Measurements from ENCODE around the gene CRYAA. TPM values are rescaled to one million over a fixed set of nuclear protein-coding genes. Genes with fewer than 3 reads are reported as not detected.

The CRYAA gene
- total RNA-seq, 1 donor from 2014 or later, result not detected

GRCh38 chr21:43201491-43201890 lies 32.7 kb downstream of the CRYAA start:
- H3K4me1 Mint-ChIP-seq, result peaks cover 7% of the 10 kb centered on the region
- peaks cover 9% of the 10 kb centered on the region for H3K4me1 ChIP-seq
- peaks cover 35% of the 10 kb centered on the region for H3K9me3 Mint-ChIP-seq
- H3K9me3 ChIP-seq (ENCODE audit: low read depth), result peaks cover 5% of the 10 kb centered on the region
- no peaks in the 10 kb centered on the region for H3K79me2 ChIP-seq (ENCODE audit: low read depth)
- H3K9ac ChIP-seq, result no peak overlapping the region
- H2AFZ ChIP-seq (replicated peaks), result no peak overlapping the region
- TF ChIP-seq EZH2 (IDR thresholded peaks at IDR 0.05), result no peak
- TF ChIP-seq EZH2phosphoT487 (IDR thresholded peaks at IDR 0.05), result no peak
- no peak for TF ChIP-seq CTCF (IDR thresholded peaks at IDR 0.05)
- DNase-seq (ENCODE audit: low spot score), result no peak
- no peak overlapping the region for H3K27ac Mint-ChIP-seq
- H3K27ac ChIP-seq, result no peak overlapping the region
- no peak overlapping the region for H3K4me3 ChIP-seq
- H3K36me3 Mint-ChIP-seq, result no peaks in the 10 kb centered on the region
- no peak overlapping the region for H3K4me2 ChIP-seq
- no peaks in the 10 kb centered on the region for H3K36me3 ChIP-seq
- peaks cover 10% of the 10 kb centered on the region for H3F3A ChIP-seq (ENCODE audit: low read depth)
- no peak overlapping the region for H3K4me3 Mint-ChIP-seq
- peaks cover 5% of the 10 kb centered on the region for H3K27me3 Mint-ChIP-seq (ENCODE audit: insufficient read depth, low read depth)
- no peaks in the 10 kb centered on the region for H3K27me3 ChIP-seq
- no peaks in the 10 kb centered on the region for H4K20me1 ChIP-seq (ENCODE audit: low read depth)

GRCh38 chr21:43203591-43203990 lies 34.8 kb downstream of the CRYAA start:
- Mint-ChIP-seq H3K27me3 (ENCODE audit: insufficient read depth, low read depth) (peaks cover 6% of the 10 kb centered on the region), H3K36me3 (no peaks in the 10 kb centered on the region), H3K4me1 (no peaks in the 10 kb centered on the region), H3K4me3 (no peak overlapping the region), H3K27ac (no peak overlapping the region), H3K9me3 (peaks cover 25% of the 10 kb centered on the region)
- Histone ChIP-seq H3F3A (ENCODE audit: low read depth) (no peaks in the 10 kb centered on the region), H3K4me2 (no peak overlapping the region), H3K36me3 (no peaks in the 10 kb centered on the region), H3K9ac (no peak overlapping the region), H3K27ac (no peak overlapping the region), H4K20me1 (ENCODE audit: low read depth) (no peaks in the 10 kb centered on the region), H2AFZ (replicated peaks) (no peak overlapping the region), H3K4me3 (no peak overlapping the region), H3K4me1 (no peaks in the 10 kb centered on the region), H3K27me3 (no peaks in the 10 kb centered on the region), H3K9me3 (ENCODE audit: low read depth) (peaks cover 5% of the 10 kb centered on the region), H3K79me2 (ENCODE audit: low read depth) (no peaks in the 10 kb centered on the region)
- TF ChIP-seq EZH2 (IDR thresholded peaks at IDR 0.05) (no peak), EZH2phosphoT487 (IDR thresholded peaks at IDR 0.05) (no peak), CTCF (IDR thresholded peaks at IDR 0.05) (no peak)
- no peak for DNase-seq (ENCODE audit: low spot score)

GRCh38 chr21:43204638-43205037 lies 35.8 kb downstream of the CRYAA start:
- no peak for DNase-seq (ENCODE audit: low spot score)
- H3K27me3 ChIP-seq, result no peaks in the 10 kb centered on the region
- TF ChIP-seq EZH2 (IDR thresholded peaks at IDR 0.05) (no peak), EZH2phosphoT487 (IDR thresholded peaks at IDR 0.05) (no peak), CTCF (IDR thresholded peaks at IDR 0.05) (no peak)

More at GRCh38 chr21:43204638-43205037, 35.8 kb downstream of the CRYAA start:
- Histone ChIP-seq H3K9ac (no peak overlapping the region), H4K20me1 (ENCODE audit: low read depth) (no peaks in the 10 kb centered on the region), H3K9me3 (ENCODE audit: low read depth) (peaks cover 5% of the 10 kb centered on the region), H3K27ac (no peak overlapping the region), H3F3A (ENCODE audit: low read depth) (no peaks in the 10 kb centered on the region), H3K4me1 (no peaks in the 10 kb centered on the region), H2AFZ (replicated peaks) (no peak overlapping the region), H3K4me2 (no peak overlapping the region), H3K79me2 (ENCODE audit: low read depth) (no peaks in the 10 kb centered on the region), H3K4me3 (no peak overlapping the region), H3K36me3 (no peaks in the 10 kb centered on the region)
- Mint-ChIP-seq H3K4me1 (no peaks in the 10 kb centered on the region), H3K27ac (peak overlapping the region; percentile 0), H3K4me3 (no peak overlapping the region), H3K27me3 (ENCODE audit: insufficient read depth, low read depth) (peaks cover 6% of the 10 kb centered on the region), H3K36me3 (no peaks in the 10 kb centered on the region), H3K9me3 (peaks cover 23% of the 10 kb centered on the region)
